HG02885 (cell line): Measurements from ENCODE around the gene HOXA11.

Experiments
- ATAC-seq: cut with Tn5 transposase; IDR thresholded peaks from one replicate; pipeline ENCODE4 v1.9.1; 2021; ENCODE audit warnings: mild to moderate bottlenecking; ENCODE audit not compliant: unreplicated experiment, poor library complexity

Gene HOXA11

GRCh38 chr7:27150568-27151340 lies 34.3 kb downstream of the HOXA11 start:
- ATAC-seq, result peak; percentile 90

- ATAC-seq, result no peak
Observed at GRCh38 chr7:27149842-27150567, 35.0 kb downstream of the HOXA11 start.

- no peak for ATAC-seq
Observed at GRCh38 chr7:27148756-27149641, 36.0 kb downstream of the HOXA11 start.

- ATAC-seq, result no peak
Observed at GRCh38 chr7:27148031-27148755, 36.8 kb downstream of the HOXA11 start.

- no peak for ATAC-seq
Observed at GRCh38 chr7:27147199-27148030, 37.6 kb downstream of the HOXA11 start, which contains the start of gene HOXA6. TSS of gene HOXA6 (minus strand) at chr7:27147774. CDS start at chr7:27147749, 25 bp downstream.

GRCh38 chr7:27146491-27147198 lies 38.4 kb downstream of the HOXA11 start:
- no peak for ATAC-seq

GRCh38 chr7:27145914-27146412 lies 39.1 kb downstream of the HOXA11 start:
- no peak for ATAC-seq

GRCh38 chr7:27145165-27145913 lies 39.7 kb downstream of the HOXA11 start:
- no peak for ATAC-seq

GRCh38 chr7:27144781-27145164 lies 40.3 kb downstream of the HOXA11 start:
- ATAC-seq, result no peak

- no peak for ATAC-seq
Observed at GRCh38 chr7:27143950-27144780, 40.9 kb downstream of the HOXA11 start.

GRCh38 chr7:27143023-27143949 lies 41.7 kb downstream of the HOXA11 start, which contains the start of gene HOXA5:
TSS of gene HOXA5 (minus strand) at chr7:27143681. CDS start at chr7:27143607, 74 bp downstream.
- ATAC-seq, result no peak

GRCh38 chr7:27142580-27143022 lies 42.4 kb downstream of the HOXA11 start:
- no peak for ATAC-seq

GRCh38 chr7:27141923-27142579 lies 43.0 kb downstream of the HOXA11 start:
- ATAC-seq, result no peak

- no peak for ATAC-seq
Observed at GRCh38 chr7:27141137-27141922, 43.7 kb downstream of the HOXA11 start.
